Mucosa of gallbladder (tissue), 1 donor: ENCODE measurements around the gene RPL4. TPM values are rescaled to one million over a fixed set of nuclear protein-coding genes. Genes with fewer than 3 reads are reported as not detected.
"Not testable (repeated sequence)": the region's sequence is repeated elsewhere in the genome, so short reads cannot be mapped to it uniquely, and the experiment has no call there.

Experiments
- DNase-seq: peaks from one replicate; pipeline ENCODE4 v3.0.0-alpha.2; 2020; ENCODE audit warnings: low spot score
- total RNA-seq: library from RNA; stranded (reverse); gene quantifications from one replicate; pipeline ENCODE4 v1.2.1, GENCODE V29; 2021
- donor health status: DM: no; HTN: no; CAD: no.

The RPL4 gene
- total RNA-seq, result 1,437 TPM

GRCh38 chr15:66504563-66505429, at the start of gene RPL4, which contains the start of gene ZWILCH:
RPL4 (minus strand) TSS chr15:66504855; CDS start chr15:66504790, 65 bp downstream.
ZWILCH (plus strand) TSS chr15:66505326; CDS start chr15:66505339, 13 bp downstream.
- peak; percentile 75 for DNase-seq

- DNase-seq, result no peak
These were observed 40.6 kb upstream of the RPL4 start for GRCh38 chr15:66545255-66545654.

- no peak for DNase-seq
These were observed 38.2 kb upstream of the RPL4 start for GRCh38 chr15:66542896-66543295.

GRCh38 chr15:66535056-66535455, 30.4 kb upstream of the RPL4 start:
- no peak for DNase-seq

- DNase-seq, result no peak
These were observed 20.2 kb upstream of the RPL4 start for GRCh38 chr15:66524838-66525237.

- no peak for DNase-seq
These were observed 19.3 kb upstream of the RPL4 start for GRCh38 chr15:66523926-66524325.

- DNase-seq, result no peak
These were observed 11.3 kb upstream of the RPL4 start for GRCh38 chr15:66515901-66516322.

- DNase-seq, result no peak
These were observed 9.9 kb upstream of the RPL4 start for GRCh38 chr15:66514586-66514985.

- no peak for DNase-seq
These were observed 3.7 kb upstream of the RPL4 start for GRCh38 chr15:66508293-66508883.

- no peak for DNase-seq
These were observed 1.2 kb upstream of the RPL4 start for GRCh38 chr15:66505818-66506217.

- DNase-seq, result no peak
These were observed 766 bp upstream of the RPL4 start for GRCh38 chr15:66505430-66505811.

- no peak for DNase-seq
These were observed 684 bp downstream of the RPL4 start for GRCh38 chr15:66503780-66504562.

- DNase-seq, result not testable (repeated sequence)
These were observed 1.5 kb downstream of the RPL4 start for GRCh38 chr15:66503041-66503648.

GRCh38 chr15:66502491-66502890, 2.2 kb downstream of the RPL4 start:
- no peak for DNase-seq

- DNase-seq, result not testable (repeated sequence)
These were observed 4.3 kb downstream of the RPL4 start for GRCh38 chr15:66500346-66500745.

- no peak for DNase-seq
These were observed 5.9 kb downstream of the RPL4 start for GRCh38 chr15:66498501-66499386.

- peak; percentile 96 for DNase-seq
These were observed 6.9 kb downstream of the RPL4 start, which contains the start of gene SNAPC5 for GRCh38 chr15:66497502-66498455. SNAPC5 (minus strand) TSS chr15:66497762; CDS start chr15:66497731, 31 bp downstream.

- no peak for DNase-seq
These were observed 7.6 kb downstream of the RPL4 start for GRCh38 chr15:66496951-66497501.

- no peak for DNase-seq
These were observed 10.4 kb downstream of the RPL4 start for GRCh38 chr15:66494262-66494661.
